OCI-LY7 (cell line): ENCODE measurements around the gene KANK2. TPM values are rescaled to one million over a fixed set of nuclear protein-coding genes. Genes with fewer than 3 reads are reported as not detected.

Source experiments
- BruUV-seq: library from RNA; stranded (reverse); fragments of 400-500 nt; replicated peaks from 2 replicates; lab custom pipeline; 2021; lab: Mats Ljungman, UMichigan
- CTCF ChIA-PET: fragments of 300-600 bp; sonication (Branson Sonifier 250); formaldehyde crosslinking; loops from one replicate; lab custom pipeline; 2022; ENCODE audit warnings: antibody characterized with exemption; ENCODE audit not compliant: unreplicated experiment; lab: Charles Lee
- POLR2A ChIA-PET: fragments of 300-600 bp; sonication (Branson Sonifier 250); formaldehyde crosslinking; loops from one replicate; lab custom pipeline; 2022; ENCODE audit warnings: antibody characterized with exemption; lab: Charles Lee
- DNase-seq: peaks from one replicate; pipeline ENCODE4 v3.0.0-alpha.2; 2015; ENCODE audit warnings: low spot score
- H2AFZ ChIP-seq: fragments of 200-600 bp; sonication (generic), shearing (Covaris generic); 2 replicates; pipeline ENCODE4 v1.6.1; 2014; ENCODE audit warnings: mild to moderate bottlenecking, antibody characterized with exemption, low read length, moderate library complexity
- H3K27ac ChIP-seq: fragments of 200-600 bp; sonication (generic); 2 replicates; pipeline ENCODE4 v1.5.1; 2014; ENCODE audit warnings: mixed run types, low read depth, mild to moderate bottlenecking, moderate library complexity, low read length, inconsistent platforms; ENCODE audit not compliant: poor library complexity, severe bottlenecking
- H3K36me3 ChIP-seq: fragments of 200-600 bp; sonication (generic); 2 replicates; pipeline ENCODE4 v1.6.1; 2014; ENCODE audit warnings: mild to moderate bottlenecking, antibody characterized with exemption, low read length, moderate library complexity, mixed read lengths; ENCODE audit not compliant: insufficient read depth
- H3K4me1 ChIP-seq: fragments of 200-600 bp; sonication (generic); 2 replicates; pipeline ENCODE4 v1.5.1; 2014; ENCODE audit warnings: mild to moderate bottlenecking, low read length; ENCODE audit not compliant: insufficient read depth, poor library complexity, severe bottlenecking
- H3K4me2 ChIP-seq: fragments of 200-600 bp; sonication (generic); 2 replicates; pipeline ENCODE4 v1.6.1; 2014; ENCODE audit warnings: mild to moderate bottlenecking, low read length
- H3K4me3 ChIP-seq: fragments of 200-600 bp; sonication (generic); 2 replicates; pipeline ENCODE4 v1.5.1; 2014; ENCODE audit warnings: mild to moderate bottlenecking, low read depth, low read length; ENCODE audit not compliant: poor library complexity, severe bottlenecking
- H3K79me2 ChIP-seq: fragments of 200-600 bp; sonication (generic); 2 replicates; pipeline ENCODE4 v1.6.1; 2016; ENCODE audit warnings: low read depth, mild to moderate bottlenecking, low read length, moderate library complexity, mixed read lengths; ENCODE audit not compliant: insufficient read depth
- H3K9me2 ChIP-seq: fragments of 200-600 bp; sonication (generic); 2 replicates; pipeline ENCODE4 v1.6.1; 2016; ENCODE audit warnings: mild to moderate bottlenecking, low read length, mixed read lengths; ENCODE audit not compliant: insufficient read depth
- H3K9me3 ChIP-seq: fragments of 200-600 bp; sonication (generic); 2 replicates; pipeline ENCODE4 v1.6.1; 2014; ENCODE audit warnings: mild to moderate bottlenecking, mixed run types, low read length, mixed read lengths
- H4K20me1 ChIP-seq: fragments of 200-600 bp; sonication (generic); 2 replicates; pipeline ENCODE4 v1.6.1; 2014; ENCODE audit warnings: mild to moderate bottlenecking, antibody characterized with exemption, low read length, moderate library complexity, mixed read lengths; ENCODE audit not compliant: insufficient read depth
- CTCF ChIP-seq: fragments of 200-600 bp; sonication (generic); conservative IDR thresholded peaks from 2 replicates; pipeline ENCODE4 v1.5.1; 2014; ENCODE audit warnings: mild to moderate bottlenecking, antibody characterized with exemption, low read length, moderate library complexity, mixed read lengths
- EZH2phosphoT487 ChIP-seq: fragments of 200-600 bp; sonication (generic); IDR thresholded peaks from 2 replicates; pipeline ENCODE4 v1.6.1; 2018; ENCODE audit warnings: low read depth, borderline replicate concordance, mild to moderate bottlenecking, mixed run types, antibody characterized with exemption, low read length, moderate library complexity, mixed read lengths
- intact Hi-C: fragments of 100-400 bp; cut with micrococcal nuclease; formaldehyde crosslinking; loops from one replicate; pipeline ENCODE4 v1.10.0; 2022; ENCODE audit not compliant: unreplicated experiment
- total RNA-seq, 2 experiments: library from RNA; depleted of rRNA in 1 of 2; stranded (reverse); fragments of >200 nt in 1 of 2; shearing (Covaris generic) in 1 of 2; gene quantifications; 2 replicates each; pipeline ENCODE4 v1.2.3, GENCODE V29; 2014 to 2022

Gene KANK2
- total RNA-seq, 2 experiments from 2014 or later = 174 to 186 TPM

DNA sequence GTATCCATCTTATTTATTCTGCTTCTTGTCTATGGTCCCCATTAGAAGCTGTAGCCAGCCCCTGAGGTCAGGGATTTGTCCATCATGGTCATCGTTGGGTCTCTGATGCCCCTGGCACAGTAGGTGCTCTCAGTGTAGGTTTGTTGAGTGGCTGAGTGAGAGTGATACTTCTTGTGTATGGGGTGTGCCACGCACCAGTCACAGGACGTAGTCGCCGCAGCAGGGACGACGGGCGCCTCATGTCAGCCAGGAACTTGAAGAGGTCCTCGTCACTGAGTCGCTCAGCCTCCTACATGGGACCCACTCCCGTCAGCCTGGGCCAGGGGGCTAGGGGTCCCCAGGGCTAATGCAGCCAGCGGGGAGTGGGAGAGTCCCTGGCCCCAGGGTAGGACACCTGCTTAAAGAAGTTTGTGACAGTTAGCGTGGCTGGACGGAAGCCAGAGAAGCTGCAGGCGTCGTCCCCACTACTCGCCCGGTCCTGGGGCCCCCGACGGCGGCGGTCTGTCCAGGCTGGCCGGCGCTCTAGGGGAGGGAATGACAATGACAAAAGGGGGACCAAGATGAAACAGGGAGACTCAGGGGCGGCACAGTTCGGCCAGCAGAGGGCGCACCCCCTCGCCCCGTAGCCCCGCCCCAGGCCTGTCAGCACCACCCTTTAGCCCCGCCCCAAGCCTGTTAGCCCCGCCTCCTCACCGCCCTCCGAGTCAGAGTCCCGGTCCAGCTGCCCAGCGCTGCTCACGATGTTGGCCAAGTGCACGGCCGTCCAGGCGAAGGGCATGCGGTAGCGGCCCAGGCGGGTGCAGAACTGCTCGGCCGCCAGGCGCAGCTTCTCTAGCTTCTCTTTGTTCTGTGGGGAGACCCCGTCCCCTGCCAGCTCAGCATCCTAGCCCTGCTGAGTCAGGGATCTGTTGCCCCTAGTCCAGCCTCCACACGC, 45.8 kb upstream of the KANK2 start:
- Histone ChIP-seq H3K4me1 (no peaks in the 10 kb centered on the region), H3K4me3 (no peak overlapping the region), H2AFZ (no peak overlapping the region), H3K9me3 (no peaks in the 10 kb centered on the region), H3K9me2 (no peaks in the 10 kb centered on the region), H3K4me2 (peak overlapping the region; percentile 36; the same call in 1 of the 2 replicates), H3K36me3 (peaks cover 14% of the 10 kb centered on the region), H4K20me1 (no peaks in the 10 kb centered on the region), H3K27ac (no peak overlapping the region), H3K79me2 (no peaks in the 10 kb centered on the region)
- no TSS peak for BruUV-seq
- TF ChIP-seq EZH2phosphoT487 (no peak), CTCF (peak; percentile 89)
- peak; percentile 81 for DNase-seq
- ChIA-PET CTCF (interaction anchor here (0.7 kb wide), 1 partner anchor 192 kb away, joined by 12 read pairs; no protein-coding TSS in a partner anchor), POLR2A (interaction anchor here (0.5 kb wide), 1 partner anchor 156 kb away, joined by 5 read pairs; no protein-coding TSS in a partner anchor)
- intact Hi-C loops = loop anchor here (2.0 kb wide), 1 partner anchor 22 kb away; no protein-coding TSS in a partner anchor

DNA sequence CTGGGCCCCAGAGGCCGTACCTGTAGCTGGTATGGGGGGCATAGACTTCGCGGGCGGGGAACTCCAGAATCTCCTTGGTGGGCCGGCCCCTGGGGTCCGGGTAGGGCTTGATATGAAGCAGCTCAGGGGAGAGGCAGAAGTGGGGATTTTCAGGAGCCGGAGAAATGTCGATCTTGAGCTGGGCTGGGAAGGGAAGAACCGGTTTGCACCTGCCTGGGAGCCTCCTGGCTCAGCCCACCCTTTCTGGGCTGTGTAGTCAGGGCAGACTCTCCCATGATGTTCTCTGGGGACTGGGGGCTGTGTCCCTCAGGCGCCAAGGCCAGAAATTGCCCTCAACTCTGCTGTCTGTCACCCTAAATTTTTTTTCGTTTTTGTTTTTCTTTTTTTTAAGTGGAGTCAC, 44.7 kb upstream of the KANK2 start:
- intact Hi-C loops = loop anchor here (2.0 kb wide), 1 partner anchor 23 kb away; no protein-coding TSS in a partner anchor
- Histone ChIP-seq H3K79me2 (no peaks in the 10 kb centered on the region), H3K4me2 (no peak overlapping the region), H3K36me3 (peaks cover 8% of the 10 kb centered on the region; the same call in 1 of the 2 replicates), H2AFZ (no peak overlapping the region), H3K4me1 (no peaks in the 10 kb centered on the region), H3K9me2 (no peaks in the 10 kb centered on the region), H3K27ac (no peak overlapping the region), H3K4me3 (no peak overlapping the region), H3K9me3 (no peaks in the 10 kb centered on the region), H4K20me1 (no peaks in the 10 kb centered on the region)
- TF ChIP-seq CTCF = no peak
- TF ChIP-seq EZH2phosphoT487 = no peak
- no TSS peak for BruUV-seq
- CTCF ChIA-PET = no interaction called here
- no peak for DNase-seq
- POLR2A ChIA-PET = interaction anchor here (0.6 kb wide), 1 partner anchor 210 kb away, joined by 3 read pairs; no protein-coding TSS in a partner anchor
